A549 (cell line): ENCODE measurements around the gene PTTG2. TPM values are rescaled to one million over a fixed set of nuclear protein-coding genes. Genes with fewer than 3 reads are reported as not detected.

Experiments
- ATAC-seq, 2 experiments: fragments of 200-7000 bp in 1 of 2; fragments of >200 bp in 1 of 2; cut with Nextera tagmentation in 1 of 2; cut with Tn5 transposase in 1 of 2; 3 replicates each; pipeline versions ENCODE4 v1.8.0 to v1.9.1; 2018 to 2020; ENCODE audit warnings: mild to moderate bottlenecking in 1 of 2, moderate library complexity in 1 of 2
- CTCF ChIA-PET: fragments of 300-600 bp; sonication (Branson Sonifier 250); formaldehyde crosslinking; extraction: SDS; loops from one replicate; lab custom pipeline; 2021; ENCODE audit warnings: antibody characterized with exemption, inconsistent platforms; lab: Yijun Ruan, JAX
- POLR2A ChIA-PET: fragments of 350-600 bp; formaldehyde crosslinking; extraction: SDS; loops from one replicate; lab custom pipeline; 2021; ENCODE audit warnings: antibody characterized with exemption, inconsistent platforms; lab: Yijun Ruan, JAX
- DNase-seq, 2 experiments: peaks; one replicate each; pipeline versions ENCODE4 v3.0.0 to v3.0.0-alpha.2; 2011 to 2016; ENCODE audit warnings: low read depth in 1 of 2, low spot score in 1 of 2
- FAIRE-seq: peaks from 2 replicates; lab custom pipeline; 2011; peaks lifted over from hg19 to GRCh38; lab: Jason Lieb, UNC
- H3K27ac ChIP-seq, 2 experiments: fragments of >200 bp; sonication (Bioruptor Twin); formaldehyde crosslinking; 3 replicates each; pipeline ENCODE4 v1.5.1; 2016 to 2017
- H3K4me1 ChIP-seq: fragments of >200 bp; sonication (Bioruptor Twin); formaldehyde crosslinking; 3 replicates; pipeline ENCODE4 v1.6.1; 2016
- H3K4me2 ChIP-seq: fragments of >200 bp; sonication (Bioruptor Twin); formaldehyde crosslinking; 3 replicates; pipeline ENCODE4 v1.6.1; 2016
- H3K4me3 ChIP-seq: fragments of >200 bp; sonication (Bioruptor Twin); formaldehyde crosslinking; 3 replicates; pipeline ENCODE4 v1.5.1; 2016
- H3K9me3 ChIP-seq: fragments of >200 bp; sonication (Bioruptor Twin); formaldehyde crosslinking; 3 replicates; pipeline ENCODE4 v1.6.1; 2016
- BHLHE40 ChIP-seq: IDR thresholded peaks from 2 replicates; pipeline ENCODE4 v1.6.1; 2012; ENCODE audit warnings: low read depth, low read length, inconsistent platforms
- CEBPB ChIP-seq, 2 experiments: fragments of >200 bp in 1 of 2; sonication (Bioruptor Twin) in 1 of 2; formaldehyde crosslinking in 1 of 2; IDR thresholded peaks; 2 replicates each; pipeline ENCODE4 v1.6.1; 2012 to 2016
- CHD2 ChIP-seq: fragments of 150-350 bp; IDR thresholded peaks from 2 replicates; pipeline ENCODE4 v1.6.1; 2014; ENCODE audit warnings: low read length; ENCODE audit not compliant: partially characterized antibody
- CHD4 ChIP-seq: fragments of 200-600 bp; sonication (generic); IDR thresholded peaks from 2 replicates; pipeline ENCODE4 v1.6.1; 2016; ENCODE audit warnings: antibody characterized with exemption, mild to moderate bottlenecking, borderline replicate concordance
- EHF ChIP-seq: fragments of 250-450 bp; sonication (Bioruptor Pico); IDR thresholded peaks from 2 replicates; pipeline ENCODE4 v1.5.0; 2020; ENCODE audit warnings: mild to moderate bottlenecking
- EP300 ChIP-seq, 2 experiments: fragments of >200 bp; sonication (Bioruptor Twin); formaldehyde crosslinking; IDR thresholded peaks; 2 replicates in 1 of 2; 3 replicates in 1 of 2; pipeline ENCODE4 v1.6.1; 2016 to 2017
- ESRRA ChIP-seq: fragments of 150-350 bp; IDR thresholded peaks from 2 replicates; pipeline ENCODE4 v1.6.1; 2014; ENCODE audit warnings: mild to moderate bottlenecking, low read length, borderline replicate concordance
- FOSL2 ChIP-seq, 2 experiments: fragments of 450-650 bp in 1 of 2; fragments of >200 bp in 1 of 2; sonication (Bioruptor Twin) in 1 of 2; formaldehyde crosslinking; IDR thresholded peaks; 2 replicates each; pipeline versions ENCODE4 v1.5.0 to v1.6.1; 2016 to 2020; ENCODE audit warnings: mild to moderate bottlenecking in 1 of 2, moderate library complexity in 1 of 2
- HDAC2 ChIP-seq: fragments of 200-600 bp; sonication (generic); IDR thresholded peaks from 2 replicates; pipeline ENCODE4 v1.6.1; 2016
- HEYL ChIP-seq: fragments of 250-450 bp; sonication (Bioruptor Pico); IDR thresholded peaks from 2 replicates; pipeline ENCODE4 v1.8.0; 2021; ENCODE audit warnings: mild to moderate bottlenecking, moderate library complexity
- HOXB5 ChIP-seq: fragments of 250-450 bp; sonication (Bioruptor Pico); IDR thresholded peaks from 2 replicates; pipeline ENCODE4 v1.5.0; 2020; ENCODE audit warnings: mild to moderate bottlenecking, moderate library complexity
- MAFK ChIP-seq: fragments of 450-650 bp; IDR thresholded peaks from 2 replicates; pipeline ENCODE4 v1.6.1; 2014; ENCODE audit not compliant: partially characterized antibody
- MAZ ChIP-seq: fragments of 150-350 bp; IDR thresholded peaks from 2 replicates; pipeline ENCODE4 v1.6.1; 2014; ENCODE audit warnings: antibody characterized with exemption, low read depth, low read length, borderline replicate concordance
- MYC ChIP-seq: IDR thresholded peaks from 2 replicates; pipeline ENCODE4 v1.6.1; 2012; ENCODE audit warnings: mild to moderate bottlenecking, inconsistent platforms, low read length, improper control_type of control experiment, borderline replicate concordance
- NFE2L2 ChIP-seq: fragments of 150-350 bp; conservative IDR thresholded peaks from 2 replicates; pipeline ENCODE4 v1.6.1; 2014; ENCODE audit warnings: low read length
- NPAS2 ChIP-seq: fragments of 250-450 bp; sonication (Bioruptor Pico); IDR thresholded peaks from 2 replicates; pipeline ENCODE4 v1.8.0; 2022; ENCODE audit warnings: mild to moderate bottlenecking, moderate library complexity, borderline replicate concordance
- POLR2AphosphoS2 ChIP-seq: conservative IDR thresholded peaks from 2 replicates; pipeline ENCODE4 v1.6.1; 2012; ENCODE audit warnings: low read length, improper control_type of control experiment, inconsistent platforms
- RAD21 ChIP-seq, 2 experiments: fragments of >200 bp in 1 of 2; sonication (Bioruptor Twin) in 1 of 2; formaldehyde crosslinking in 1 of 2; IDR thresholded peaks in 1 of 2; conservative IDR thresholded peaks in 1 of 2; 2 replicates in 1 of 2; 3 replicates in 1 of 2; pipeline ENCODE4 v1.6.1; 2012 to 2018; ENCODE audit warnings: inconsistent platforms in 1 of 2
- SREBF2 ChIP-seq: fragments of 450-650 bp; IDR thresholded peaks from 2 replicates; pipeline ENCODE4 v1.6.1; 2014; ENCODE audit warnings: mild to moderate bottlenecking, moderate library complexity
- TP53 ChIP-seq: fragments of 250-450 bp; sonication (Bioruptor Pico); IDR thresholded peaks from 2 replicates; pipeline ENCODE4 v1.5.0; 2021; ENCODE audit warnings: mild to moderate bottlenecking, moderate library complexity
- WGBS: methylation state at CpG from one replicate; pipeline ENCODE4 v1.1.6; 2017; ENCODE audit errors: missing lambda C conversion rate; 5-methylcytosine and 5-hydroxymethylcytosine counted together
- polyA plus RNA-seq, 4 experiments: library from polyadenylated mRNA; depleted of rRNA in 3 of 4; stranded (reverse); fragments of >200 nt; fragmentation: RNase III in 1 of 4; extraction: RNeasy Plus Mini Kit Qiagen cat#74134 plus additional on column Dnase treatment in 1 of 4; gene quantifications; 2 replicates in 3 of 4; 3 replicates in 1 of 4; pipeline ENCODE4 v1.2.3, GENCODE V29; 2011 to 2017
- TF ChIP-seq, protein P1 (sequence below): fragments of >200 bp; sonication (Bioruptor Twin); formaldehyde crosslinking; IDR thresholded peaks from 3 replicates; pipeline ENCODE4 v1.5.1; 2016
- TF ChIP-seq, protein P2 (sequence below): IDR thresholded peaks from 2 replicates; pipeline ENCODE4 v1.6.1; 2012
- TF ChIP-seq, protein P3 (sequence below): IDR thresholded peaks from 2 replicates; pipeline ENCODE4 v1.6.1; 2012

Gene PTTG2
- polyA plus RNA-seq, 2 of the 4 experiments (the other 2 are of a cell fraction): not detected

DNA sequence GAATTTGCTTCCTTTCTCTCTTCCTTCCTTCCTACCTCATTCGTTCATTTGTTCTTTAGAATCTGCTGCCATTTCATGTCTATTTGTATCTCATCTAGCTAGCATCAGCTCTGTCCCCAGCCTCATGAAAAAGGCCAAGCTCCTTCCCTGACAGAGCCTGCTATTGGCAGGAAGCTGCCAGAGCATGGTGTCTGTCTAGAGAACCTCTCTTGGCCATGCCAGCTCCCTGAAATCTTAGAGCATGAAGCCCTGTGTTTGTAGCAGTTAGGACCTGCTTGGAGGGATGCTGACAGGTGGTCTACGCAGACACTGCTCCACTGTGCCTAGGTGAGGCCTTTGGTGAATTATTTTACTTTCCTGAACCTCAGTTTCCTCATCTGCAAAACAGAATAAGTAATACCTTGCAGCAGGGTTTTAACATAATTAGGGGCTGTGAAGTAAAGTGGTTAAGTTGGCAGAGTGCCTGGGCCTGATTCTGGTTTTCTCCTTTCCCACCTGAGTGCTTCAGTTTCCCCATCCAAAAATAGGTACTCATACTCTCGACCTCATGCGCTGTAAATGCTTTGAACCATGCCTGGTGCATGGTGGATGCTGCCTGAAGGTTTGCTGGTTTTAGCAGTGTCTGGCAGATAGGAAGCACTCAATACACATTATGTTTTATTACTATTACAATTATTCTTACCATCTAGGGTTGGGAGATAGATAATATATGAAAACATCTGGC lies 4.7 kb downstream of the PTTG2 start:
- 55% methylated on average over 4 of the region's 4 CpGs for WGBS
- Histone ChIP-seq H3K9me3 (no peaks in the 10 kb centered on the region), H3K4me2 (no peak overlapping the region), H3K4me1 (no peaks in the 10 kb centered on the region), H3K4me3 (no peak overlapping the region), H3K27ac (no peak overlapping the region)
- FAIRE-seq (no peak), DNase-seq (no peak), ATAC-seq (no peak)
- TF ChIP-seq TP53: no peak
- no peak for TF ChIP-seq EHF (CRISPR knock-in tag)
- TF ChIP-seq MYC: no peak
- no peak for TF ChIP-seq ESRRA
- no peak for TF ChIP-seq POLR2AphosphoS2
- no peak for TF ChIP-seq EP300 (IDR thresholded peaks at IDR 0.05)
- TF ChIP-seq CHD4: no peak
- no peak for TF ChIP-seq NPAS2
- no peak for TF ChIP-seq CEBPB (IDR thresholded peaks at IDR 0.05)
- no peak for TF ChIP-seq HOXB5 (CRISPR knock-in tag)
- no peak for TF ChIP-seq NFE2L2
- TF ChIP-seq BHLHE40: no peak
- ChIA-PET POLR2A (no interaction called here), CTCF (no interaction called here)

DNA sequence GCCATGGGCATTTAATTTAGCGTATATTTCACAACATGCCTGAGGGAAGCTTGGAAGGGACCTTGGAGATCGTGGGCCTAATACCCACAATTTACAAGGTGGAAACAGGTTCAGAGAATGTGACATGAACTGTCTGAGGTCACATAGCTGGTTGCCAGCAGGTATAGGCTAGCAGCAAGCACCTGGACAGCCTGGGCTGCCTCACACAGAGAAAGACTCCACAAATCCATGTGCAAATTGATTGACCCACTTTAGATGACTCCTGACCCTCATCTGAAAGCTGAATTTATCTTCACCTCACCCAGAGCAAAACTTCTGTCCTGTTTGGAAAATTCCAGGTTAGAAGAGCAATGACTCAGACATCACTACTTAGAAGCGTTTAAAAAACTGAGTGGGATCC lies 5.8 kb downstream of the PTTG2 start:
- Histone ChIP-seq H3K27ac (no peak overlapping the region), H3K9me3 (no peaks in the 10 kb centered on the region), H3K4me2 (no peak overlapping the region), H3K4me3 (no peak overlapping the region), H3K4me1 (no peaks in the 10 kb centered on the region)
- no peak for TF ChIP-seq MAFK
- no peak for TF ChIP-seq HDAC2
- no peak for TF ChIP-seq CHD2
- TF ChIP-seq HEYL (CRISPR knock-in tag): no peak
- no peak for TF ChIP-seq RAD21 (conservative IDR thresholded peaks at IDR 0.05 in 1 of 2, IDR thresholded peaks at IDR 0.05 in 1 of 2)
- no peak for TF ChIP-seq MAZ
- no peak for TF ChIP-seq NFE2L2
- TF ChIP-seq, protein P1, sequence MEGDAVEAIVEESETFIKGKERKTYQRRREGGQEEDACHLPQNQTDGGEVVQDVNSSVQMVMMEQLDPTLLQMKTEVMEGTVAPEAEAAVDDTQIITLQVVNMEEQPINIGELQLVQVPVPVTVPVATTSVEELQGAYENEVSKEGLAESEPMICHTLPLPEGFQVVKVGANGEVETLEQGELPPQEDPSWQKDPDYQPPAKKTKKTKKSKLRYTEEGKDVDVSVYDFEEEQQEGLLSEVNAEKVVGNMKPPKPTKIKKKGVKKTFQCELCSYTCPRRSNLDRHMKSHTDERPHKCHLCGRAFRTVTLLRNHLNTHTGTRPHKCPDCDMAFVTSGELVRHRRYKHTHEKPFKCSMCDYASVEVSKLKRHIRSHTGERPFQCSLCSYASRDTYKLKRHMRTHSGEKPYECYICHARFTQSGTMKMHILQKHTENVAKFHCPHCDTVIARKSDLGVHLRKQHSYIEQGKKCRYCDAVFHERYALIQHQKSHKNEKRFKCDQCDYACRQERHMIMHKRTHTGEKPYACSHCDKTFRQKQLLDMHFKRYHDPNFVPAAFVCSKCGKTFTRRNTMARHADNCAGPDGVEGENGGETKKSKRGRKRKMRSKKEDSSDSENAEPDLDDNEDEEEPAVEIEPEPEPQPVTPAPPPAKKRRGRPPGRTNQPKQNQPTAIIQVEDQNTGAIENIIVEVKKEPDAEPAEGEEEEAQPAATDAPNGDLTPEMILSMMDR: no peak
- TF ChIP-seq CHD4: no peak
- TF ChIP-seq, protein P2, sequence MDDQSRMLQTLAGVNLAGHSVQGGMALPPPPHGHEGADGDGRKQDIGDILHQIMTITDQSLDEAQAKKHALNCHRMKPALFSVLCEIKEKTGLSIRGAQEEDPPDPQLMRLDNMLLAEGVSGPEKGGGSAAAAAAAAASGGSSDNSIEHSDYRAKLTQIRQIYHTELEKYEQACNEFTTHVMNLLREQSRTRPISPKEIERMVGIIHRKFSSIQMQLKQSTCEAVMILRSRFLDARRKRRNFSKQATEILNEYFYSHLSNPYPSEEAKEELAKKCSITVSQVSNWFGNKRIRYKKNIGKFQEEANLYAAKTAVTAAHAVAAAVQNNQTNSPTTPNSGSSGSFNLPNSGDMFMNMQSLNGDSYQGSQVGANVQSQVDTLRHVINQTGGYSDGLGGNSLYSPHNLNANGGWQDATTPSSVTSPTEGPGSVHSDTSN: no peak
- no peak for TF ChIP-seq EHF (CRISPR knock-in tag)
- TF ChIP-seq, protein P3, sequence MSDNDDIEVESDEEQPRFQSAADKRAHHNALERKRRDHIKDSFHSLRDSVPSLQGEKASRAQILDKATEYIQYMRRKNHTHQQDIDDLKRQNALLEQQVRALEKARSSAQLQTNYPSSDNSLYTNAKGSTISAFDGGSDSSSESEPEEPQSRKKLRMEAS: no peak
- TF ChIP-seq EP300 (IDR thresholded peaks at IDR 0.05): no peak
- TF ChIP-seq SREBF2: no peak
- TF ChIP-seq FOSL2 (IDR thresholded peaks at IDR 0.05): no peak
- TF ChIP-seq FOSL2 (CRISPR knock-in tag; IDR thresholded peaks at IDR 0.05): no peak
- no peak for TF ChIP-seq MYC
- DNase-seq: no peak
- 63% methylated on average over 3 of the region's 3 CpGs for WGBS
- ChIA-PET CTCF (interaction anchor here (1.1 to 1.5 kb wide), 2 partner anchors 11 to 70 kb away, joined by 3 to 4 read pairs; no protein-coding TSS in a partner anchor), POLR2A (no interaction called here)
- ATAC-seq: no peak
- FAIRE-seq: no peak
